ENCODE measurements around the gene SALL4. TPM values are rescaled to one million over a fixed set of nuclear protein-coding genes. Genes with fewer than 3 reads are reported as not detected.

SALL4 gene
- total RNA-seq, 1 experiment from 2014 or later = 279 TPM

DNA sequence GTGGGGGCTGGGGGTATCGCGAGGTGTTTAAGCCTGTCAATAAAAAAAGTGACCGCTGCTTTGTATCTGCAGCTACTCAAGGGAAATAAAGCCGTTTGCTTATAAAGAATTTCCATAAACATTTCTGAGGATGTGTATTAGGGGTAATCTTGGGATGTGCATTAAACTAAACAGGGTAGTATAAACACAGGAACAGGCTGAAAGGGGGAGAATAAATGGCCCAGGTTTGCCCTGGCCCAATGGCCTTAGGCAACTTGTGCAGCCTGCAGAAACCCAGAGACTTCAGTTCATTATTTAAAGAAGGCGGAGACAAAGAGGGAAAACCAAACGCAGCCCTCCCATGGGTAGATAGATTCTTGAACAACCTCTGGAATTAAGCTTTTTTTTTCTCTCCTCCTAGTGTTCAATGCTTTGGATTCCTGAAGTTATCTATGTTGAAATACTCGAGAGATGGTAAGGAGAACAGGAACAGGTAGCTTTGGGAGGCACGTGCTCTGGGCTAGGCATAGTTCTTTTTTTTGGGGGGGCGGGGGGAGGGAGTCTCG lies 35.6 kb upstream of the SALL4 start:
- H3K36me3 Mint-ChIP-seq (ENCODE audit: insufficient read depth in 1 of 3, low read depth in 3 of 3) = peaks cover 0 to 3% (median 0%) of the 10 kb centered on the region in 3 experiments; a peak in 1 of 7 replicates
- no peak overlapping the region for H3T11ph ChIP-seq (ENCODE audit: low read length)
- no peak overlapping the region for H3K27ac Mint-ChIP-seq
- H3K18ac ChIP-seq (ENCODE audit: insufficient read length, low read depth, low read length) = no peak overlapping the region
- no peak overlapping the region for H3K56ac ChIP-seq (ENCODE audit: insufficient read length, low read depth, low read length)
- no peak overlapping the region for H3K4ac ChIP-seq (ENCODE audit: low read depth, low read length)
- H3K9me3 Mint-ChIP-seq = no peaks in the 10 kb centered on the region; a peak in 1 of 5 replicates
- H4K91ac ChIP-seq (ENCODE audit: insufficient read length, low read depth, low read length) = no peak overlapping the region
- H4K8ac ChIP-seq (replicated peaks; ENCODE audit: insufficient read length, low read depth, low read length) = no peak overlapping the region
- no CpG with 5 or more reads among the region's 10 CpGs for WGBS (ENCODE audit: extremely low coverage, insufficient read length, low lambda C conversion rate)
- H4K5ac ChIP-seq (ENCODE audit: insufficient read length, low read depth, low read length) = no peak overlapping the region
- no peak overlapping the region for H2BK120ac ChIP-seq (ENCODE audit: low read depth, low read length, poor library complexity, severe bottlenecking)
- DNase-seq = no peak
- no peak overlapping the region for H2BK12ac ChIP-seq (ENCODE audit: insufficient read length, low read depth, low read length)
- no peak overlapping the region for H3K14ac ChIP-seq (ENCODE audit: insufficient read depth, low read length)
- H4K20me1 ChIP-seq (ENCODE audit: control insufficient read depth, insufficient read depth, insufficient read length) = no peaks in the 10 kb centered on the region
- no peaks in the 10 kb centered on the region for H3K9me3 ChIP-seq (ENCODE audit: control insufficient read depth, low read depth, low read length)
- H3K4me3 Mint-ChIP-seq = no peak overlapping the region
- no peak overlapping the region for H2BK5ac ChIP-seq (ENCODE audit: insufficient read length, low read length)
- H2BK20ac ChIP-seq (ENCODE audit: low read depth, low read length, poor library complexity, severe bottlenecking) = no peak overlapping the region
- no peak overlapping the region for H2AK5ac ChIP-seq (ENCODE audit: insufficient read length, low read length)
- no peak overlapping the region for H3K27ac ChIP-seq (ENCODE audit: insufficient read length, low read depth, low read length)
- H3K27me3 Mint-ChIP-seq (ENCODE audit: low read depth) = no peaks in the 10 kb centered on the region
- H3K4me1 Mint-ChIP-seq = peaks cover 13% of the 10 kb centered on the region in 2 experiments
- H3K23me2 ChIP-seq (ENCODE audit: insufficient read length, low read depth, low read length, poor library complexity, severe bottlenecking) = no peaks in the 10 kb centered on the region
- H3K79me2 ChIP-seq (ENCODE audit: insufficient read depth, low read length) = no peaks in the 10 kb centered on the region
- no peak overlapping the region for H2AFZ ChIP-seq (ENCODE audit: low read length)
- H3K23ac ChIP-seq (ENCODE audit: insufficient read length, low read depth, low read length) = no peak overlapping the region
- no peaks in the 10 kb centered on the region for H3K27me3 ChIP-seq (ENCODE audit: insufficient read depth, low read length)
- H2BK15ac ChIP-seq (ENCODE audit: low read depth, low read length) = no peak overlapping the region
- TF ChIP-seq CTCF (conservative IDR thresholded peaks at IDR 0.05) = no peak
- peaks cover 4% of the 10 kb centered on the region; the same call in 1 of the 2 replicates for H3K4me1 ChIP-seq (ENCODE audit: insufficient read depth, low read length)
- no peaks in the 10 kb centered on the region for H3K79me1 ChIP-seq (ENCODE audit: insufficient read depth, low read depth, low read length, poor library complexity, severe bottlenecking)
- H3K9ac ChIP-seq (ENCODE audit: extremely low read depth, insufficient read length, low read length) = no peak overlapping the region
- no peak overlapping the region for H3K4me2 ChIP-seq (ENCODE audit: insufficient read depth, insufficient read length, low read length)
